NK-92 (cell line): Measurements from ENCODE around the gene SLC66A1.

ENCODE experiments used
- DNase-seq: peaks from one replicate; lab custom pipeline; 2025; ENCODE audit not compliant: unreplicated experiment; lab: John Stamatoyannopoulos, UW

SLC66A1 gene

DNA sequence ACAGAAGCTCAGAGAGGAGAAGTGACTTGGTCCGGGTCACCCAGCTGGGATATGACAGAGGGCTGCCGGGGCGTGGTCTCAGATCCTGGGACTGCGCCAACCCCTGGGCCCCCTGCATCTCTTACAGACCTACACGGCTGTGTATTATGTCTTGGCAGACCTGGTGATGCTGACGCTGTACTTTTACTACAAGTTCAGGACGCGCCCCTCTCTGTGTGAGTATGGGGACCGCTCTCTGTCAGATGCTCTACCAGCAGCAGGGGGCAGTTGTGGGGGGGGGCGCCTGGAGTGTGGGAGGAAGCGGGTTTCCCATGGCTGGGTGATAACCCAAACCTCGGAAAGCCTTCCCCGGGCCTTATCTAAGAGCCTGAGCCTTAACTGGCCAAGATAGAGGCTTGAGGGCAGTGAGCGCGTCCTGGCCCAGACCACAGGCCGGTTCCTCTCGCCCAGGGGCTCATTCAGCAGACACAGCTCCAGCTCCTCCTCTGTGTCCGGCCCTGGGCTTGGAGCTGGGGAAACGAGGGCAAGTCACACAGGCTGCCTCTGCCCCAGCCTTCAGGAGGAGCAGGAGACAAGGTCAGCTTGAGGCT, 13.3 kb downstream of the SLC66A1 start:
- no peak for DNase-seq

DNA sequence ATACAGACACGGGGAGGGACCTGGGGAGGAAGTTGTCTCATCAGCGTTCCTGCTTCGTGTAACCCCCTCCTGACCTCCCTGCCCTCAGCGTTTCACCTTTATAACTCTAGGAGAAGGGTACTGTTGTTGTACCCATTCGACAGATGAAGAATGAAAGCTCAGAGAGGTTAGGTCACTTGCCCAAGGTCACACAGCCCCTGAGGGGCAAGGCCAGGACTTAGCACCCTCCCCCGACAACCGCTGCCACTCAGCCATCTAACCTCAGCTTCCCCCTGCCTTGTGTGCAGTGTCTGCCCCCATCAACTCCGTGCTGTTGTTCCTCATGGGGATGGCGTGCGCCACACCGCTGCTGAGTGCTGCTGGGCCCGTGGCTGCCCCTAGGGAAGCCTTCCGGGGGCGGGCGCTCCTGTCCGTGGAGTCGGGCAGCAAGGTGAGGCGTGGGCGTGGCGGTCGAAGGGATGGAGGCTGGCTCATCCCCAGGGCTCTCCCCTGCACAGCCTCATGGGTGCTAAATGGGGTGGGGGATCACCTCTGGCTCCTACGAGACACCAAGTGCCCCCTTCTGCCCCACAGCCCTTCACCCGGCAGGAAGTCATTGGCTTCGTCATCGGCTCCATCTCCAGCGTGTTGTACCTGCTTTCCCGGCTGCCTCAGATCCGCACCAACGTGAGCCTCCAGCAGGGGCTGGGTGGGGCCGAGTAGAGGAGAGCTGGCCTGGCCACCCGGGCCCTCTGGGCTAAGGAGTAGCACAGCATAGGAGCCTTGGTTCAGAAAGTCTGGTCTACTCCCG, 14.0 kb downstream of the SLC66A1 start:
- no peak for DNase-seq

DNA sequence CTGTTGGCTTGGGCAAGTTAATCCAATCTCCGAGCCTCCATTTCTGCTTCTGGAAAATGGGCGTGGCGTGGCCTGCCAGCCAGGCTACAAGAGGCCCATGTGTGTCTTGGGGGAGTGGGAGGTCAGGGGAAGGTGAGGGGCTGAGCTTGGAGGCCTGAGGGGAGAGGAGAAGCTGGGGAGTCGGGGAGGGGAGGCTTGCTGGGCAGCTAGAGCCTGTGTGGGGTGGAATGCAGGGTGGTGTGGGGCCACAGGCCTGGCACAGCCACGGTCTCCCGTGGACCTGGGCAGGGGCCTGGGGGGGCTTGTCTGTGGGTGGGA, 14.6 kb downstream of the SLC66A1 start:
- DNase-seq: no peak

DNA sequence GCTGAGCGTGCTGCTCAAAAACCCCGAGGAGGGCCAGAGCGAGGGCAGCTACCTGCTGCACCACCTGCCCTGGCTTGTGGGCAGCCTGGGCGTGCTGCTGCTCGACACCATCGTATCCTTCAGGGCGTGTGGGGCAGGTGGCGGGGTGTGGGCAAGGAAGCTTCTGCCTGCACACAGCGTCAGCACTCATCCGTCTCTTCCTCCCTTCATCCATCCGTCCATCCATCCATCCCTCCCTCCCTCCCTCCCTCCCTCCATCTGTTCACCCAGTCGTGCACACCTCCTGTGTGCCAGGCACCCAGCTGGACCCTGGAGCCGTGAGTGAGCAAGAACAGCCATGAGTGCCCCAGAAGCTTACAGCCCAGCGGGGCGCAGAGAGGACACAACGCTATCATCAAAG, 15.2 kb downstream of the SLC66A1 start:
- no peak for DNase-seq

DNA sequence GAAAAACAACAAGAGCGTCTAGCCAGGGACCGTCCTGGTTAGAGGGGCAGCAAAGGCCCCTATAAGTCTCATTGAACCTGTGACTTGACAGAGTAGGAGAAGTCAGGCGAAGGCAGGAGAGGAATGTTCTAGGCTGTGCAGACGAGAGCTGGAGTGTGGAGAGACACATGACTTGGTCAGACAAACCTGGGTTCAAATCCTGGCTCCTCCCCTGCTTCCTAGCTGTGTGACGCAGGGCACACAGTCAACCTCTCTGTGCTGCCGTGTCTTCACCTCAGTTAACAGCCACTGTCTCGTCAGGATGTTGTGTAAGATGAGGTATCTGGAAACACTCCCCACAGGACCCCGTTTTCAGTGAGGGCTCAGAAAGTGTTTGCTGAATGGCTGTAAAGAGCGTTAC, 15.6 kb downstream of the SLC66A1 start:
- DNase-seq: no peak

DNA sequence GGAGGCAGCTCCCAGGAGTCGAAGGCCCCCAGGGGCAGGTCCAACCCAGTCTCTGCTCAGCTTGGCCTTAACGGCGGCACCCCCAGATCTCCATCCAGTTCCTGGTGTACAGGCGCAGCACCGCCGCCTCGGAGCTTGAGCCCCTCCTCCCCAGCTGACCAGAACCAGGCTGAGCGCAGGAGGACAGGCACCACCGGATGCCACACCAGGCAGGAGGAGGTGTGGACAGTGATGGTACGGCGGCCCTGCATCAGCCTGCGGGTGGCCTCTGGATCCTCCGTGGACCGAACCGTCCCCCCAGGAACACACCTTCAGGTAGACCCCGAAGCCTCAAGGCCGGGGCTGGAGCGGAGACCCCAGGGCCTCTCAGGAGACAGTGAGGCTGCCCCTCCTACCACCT, 16.4 kb downstream of the SLC66A1 start:
- DNase-seq: no peak

DNA sequence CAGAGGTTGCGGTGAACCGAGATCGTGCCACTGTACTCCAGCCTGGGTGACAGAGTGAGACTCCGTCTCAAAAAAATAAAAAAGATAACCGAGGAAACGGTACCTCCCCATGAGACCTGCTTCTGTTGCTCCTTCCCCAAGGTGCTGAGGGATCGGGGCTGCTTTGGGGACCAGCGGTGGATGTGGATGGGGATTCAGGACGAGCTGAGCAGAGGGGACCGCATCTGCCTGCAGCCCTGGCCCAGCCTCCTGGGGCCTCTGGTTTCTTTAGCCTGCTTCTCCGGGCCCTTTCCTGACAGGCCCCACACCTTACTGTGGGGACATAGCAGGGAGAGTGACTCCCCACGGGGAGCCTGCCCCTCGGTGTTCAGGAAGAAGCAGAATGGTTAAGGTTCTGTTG, 17.1 kb downstream of the SLC66A1 start:
- no peak for DNase-seq

DNA sequence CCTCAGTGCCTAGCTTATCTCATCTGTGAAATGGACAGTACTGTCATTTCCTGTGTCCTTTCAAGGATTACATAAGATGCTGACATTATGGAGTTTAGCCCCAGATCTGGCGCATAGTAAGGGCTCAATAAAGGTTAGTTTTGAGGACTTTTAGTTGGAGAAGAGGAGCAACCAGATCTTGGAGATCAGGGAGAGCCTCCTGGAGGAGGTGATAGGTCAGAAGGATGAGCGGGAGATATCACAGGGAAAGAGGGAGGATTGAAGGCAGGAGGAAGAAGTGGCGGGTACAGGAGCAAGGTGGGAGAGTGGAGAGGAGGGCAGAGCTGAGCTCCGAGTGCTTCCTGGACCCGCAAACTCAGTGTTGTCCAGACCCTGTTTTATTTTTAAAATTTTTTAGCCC, 17.5 kb downstream of the SLC66A1 start:
- DNase-seq: no peak

DNA sequence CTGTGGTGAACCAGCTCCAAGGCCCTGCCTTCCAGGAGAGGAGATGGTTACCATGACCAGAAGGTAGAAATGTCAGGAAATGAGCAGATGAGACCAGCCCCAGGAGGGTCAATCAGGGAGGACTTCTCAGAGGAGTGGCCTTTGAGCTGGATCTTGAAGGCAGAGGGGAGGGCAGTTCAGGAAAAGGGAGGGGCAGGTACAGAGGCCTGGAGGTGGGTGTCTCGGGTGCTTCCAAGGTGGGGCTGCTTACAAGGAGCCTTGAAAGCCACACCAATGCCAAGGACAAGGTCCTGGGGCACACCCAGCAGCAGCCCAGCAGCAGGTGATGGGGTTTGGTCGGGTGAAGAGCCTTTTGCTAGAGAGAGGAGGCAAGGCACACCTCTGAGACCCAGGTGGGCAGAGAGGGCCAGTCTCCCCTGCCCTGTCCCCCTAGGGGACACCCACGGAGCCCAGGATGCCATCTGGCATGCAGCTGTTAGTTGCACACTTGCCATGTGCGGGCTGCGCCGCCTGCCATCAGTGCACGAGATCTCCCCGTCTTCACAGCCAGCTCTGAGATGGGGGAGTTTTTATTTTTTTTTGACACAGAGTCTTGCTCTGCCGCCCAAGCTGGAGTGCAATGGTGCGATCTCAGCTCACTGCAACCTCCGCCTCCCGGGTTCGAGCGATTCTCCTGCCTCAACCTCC, 18.5 kb downstream of the SLC66A1 start:
- no peak for DNase-seq

DNA sequence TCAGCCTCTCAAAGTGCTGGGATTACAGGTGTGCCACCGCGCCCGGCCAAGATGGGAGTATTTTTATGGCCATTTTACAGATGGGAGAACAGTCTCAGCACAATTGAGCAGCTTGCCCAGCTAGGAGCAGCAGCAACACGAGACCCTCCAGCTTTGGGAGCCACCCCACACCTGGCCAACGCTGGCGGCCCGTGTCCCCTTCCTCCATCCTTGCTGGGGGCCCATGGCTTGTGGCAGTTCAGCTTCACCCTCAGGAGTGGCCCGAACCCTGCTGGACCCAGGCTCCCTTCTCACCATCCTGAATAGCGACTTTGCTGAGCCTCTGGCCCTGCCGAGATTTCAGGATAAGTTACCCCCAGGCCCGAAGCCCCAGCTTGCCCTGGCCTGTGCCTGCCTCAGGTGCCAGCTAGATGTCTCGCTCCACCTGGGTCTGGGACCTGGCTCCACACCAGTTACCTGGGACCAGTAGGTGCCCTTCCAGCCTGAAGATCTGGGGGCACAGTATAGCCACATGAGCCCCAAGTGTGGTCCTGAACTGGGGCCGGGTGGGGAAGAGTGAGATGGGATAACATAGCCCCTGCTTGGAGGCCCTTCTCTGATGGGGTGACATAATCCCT, 19.2 kb downstream of the SLC66A1 start:
- DNase-seq: no peak

DNA sequence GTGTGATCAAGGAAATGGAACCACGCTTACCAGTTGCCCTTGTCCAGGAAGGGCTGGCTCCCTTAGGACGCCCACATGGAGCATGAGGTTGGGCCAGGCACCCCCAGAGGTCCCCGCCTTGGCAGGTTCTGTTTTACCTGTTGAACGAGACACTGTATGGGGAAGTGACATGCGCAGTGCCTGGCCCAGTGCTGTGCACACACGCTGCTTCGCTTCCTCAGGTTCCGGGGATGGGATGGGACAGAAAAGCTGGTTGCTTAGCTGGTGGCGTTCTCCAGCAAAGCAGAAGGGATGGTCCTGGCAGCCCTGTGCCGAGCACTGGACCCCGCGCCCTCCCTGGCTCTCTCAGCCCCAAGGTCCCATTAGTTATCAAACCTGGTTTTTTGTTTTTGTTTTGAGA, 20.7 kb downstream of the SLC66A1 start:
- DNase-seq: no peak

DNA sequence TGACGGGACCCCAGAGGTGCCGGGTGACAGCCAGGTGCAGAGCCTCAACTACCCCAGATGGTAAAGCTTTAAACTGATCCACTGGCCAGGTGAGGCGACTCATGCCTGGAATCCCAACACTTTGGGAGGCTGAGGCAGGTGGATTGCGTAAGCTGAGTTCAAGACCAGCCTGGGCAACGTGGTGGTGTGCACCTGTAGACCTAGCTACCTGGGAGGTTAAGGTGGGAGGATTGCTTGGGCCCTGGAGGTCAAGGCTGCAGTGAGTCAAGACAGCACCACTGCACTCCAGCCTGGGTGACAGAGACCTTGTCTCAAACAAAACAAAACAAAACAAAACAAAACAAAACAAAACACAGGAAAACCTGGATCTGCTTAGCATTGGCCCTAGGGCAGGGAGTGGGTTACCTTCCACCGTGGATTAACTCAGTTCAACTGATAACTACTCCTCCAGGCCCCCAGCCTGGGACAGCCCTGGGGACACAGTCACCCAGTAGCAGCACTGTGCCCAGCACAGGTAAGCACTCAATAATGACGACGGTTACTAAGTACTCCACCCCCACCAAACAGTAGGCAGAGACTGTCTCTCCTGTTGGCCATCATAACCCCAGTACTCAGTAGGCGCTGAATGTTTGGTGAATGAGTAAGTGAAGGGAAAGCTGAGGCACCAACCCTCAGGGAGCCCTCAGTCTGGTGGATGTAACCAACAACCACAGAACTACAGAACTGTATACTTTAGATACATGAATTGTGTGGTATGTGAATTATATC, 21.6 kb downstream of the SLC66A1 start:
- DNase-seq: no peak

DNA sequence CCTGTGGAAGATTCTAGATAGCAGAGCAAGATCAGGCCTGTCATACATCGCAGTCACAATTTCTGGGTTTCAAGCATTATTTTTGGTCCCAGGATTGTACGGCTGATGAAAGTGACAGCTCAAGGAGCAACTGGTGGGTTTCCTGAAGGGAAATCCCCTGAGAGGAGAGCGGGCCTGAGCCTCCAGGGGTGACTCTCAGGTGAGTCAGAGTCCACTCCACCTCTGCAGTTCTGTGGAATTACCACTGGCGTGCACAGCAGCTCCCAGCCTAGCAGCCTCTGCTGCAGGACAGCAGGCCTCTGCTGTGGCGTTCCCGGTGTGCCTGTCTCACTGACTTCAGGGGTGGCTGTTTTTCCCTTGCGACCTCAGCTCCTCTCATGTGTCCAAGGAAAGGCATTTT, 24.4 kb downstream of the SLC66A1 start:
- DNase-seq: no peak

DNA sequence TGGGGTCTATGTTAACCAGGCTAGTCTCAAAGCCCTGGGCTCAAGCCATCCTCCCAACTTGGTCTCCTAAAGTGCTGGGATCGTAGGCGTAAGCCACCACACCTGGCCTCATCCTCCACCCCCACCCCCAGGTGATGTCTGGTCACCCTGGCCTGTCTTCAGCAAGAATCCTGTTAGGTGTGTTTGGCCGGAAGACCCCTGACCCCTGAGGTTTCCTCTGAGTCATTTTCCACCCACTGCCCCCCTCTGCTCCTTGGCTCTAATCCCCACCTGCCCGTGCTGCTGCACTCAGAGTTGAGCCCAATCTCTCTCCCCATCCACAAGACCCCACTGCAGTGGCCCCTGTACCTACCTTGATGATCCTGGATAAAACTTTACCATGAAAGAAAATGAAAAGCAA, 25.2 kb downstream of the SLC66A1 start:
- DNase-seq: no peak

DNA sequence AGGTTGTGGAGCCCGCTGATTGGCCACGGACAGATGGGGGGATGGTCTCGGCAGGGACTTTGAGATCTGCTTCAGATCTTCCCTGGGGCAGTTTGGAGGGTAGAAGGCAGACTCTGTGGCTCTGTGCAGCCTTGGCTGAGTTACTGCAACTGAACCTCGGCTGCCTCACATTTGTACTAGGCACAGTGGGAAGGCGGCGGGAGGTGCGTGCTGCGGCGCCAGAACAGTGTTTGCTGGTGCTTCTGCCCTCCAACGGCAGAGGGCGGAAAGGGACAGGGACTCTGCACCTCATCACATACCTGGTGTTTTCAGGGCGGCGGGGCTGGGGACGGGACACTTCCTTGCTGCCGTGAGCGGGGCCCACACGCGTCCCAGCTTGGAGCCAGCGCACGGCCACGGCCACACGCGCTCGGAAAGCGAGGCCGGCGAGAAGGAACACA, 26.2 kb downstream of the SLC66A1 start:
- DNase-seq: no peak

DNA sequence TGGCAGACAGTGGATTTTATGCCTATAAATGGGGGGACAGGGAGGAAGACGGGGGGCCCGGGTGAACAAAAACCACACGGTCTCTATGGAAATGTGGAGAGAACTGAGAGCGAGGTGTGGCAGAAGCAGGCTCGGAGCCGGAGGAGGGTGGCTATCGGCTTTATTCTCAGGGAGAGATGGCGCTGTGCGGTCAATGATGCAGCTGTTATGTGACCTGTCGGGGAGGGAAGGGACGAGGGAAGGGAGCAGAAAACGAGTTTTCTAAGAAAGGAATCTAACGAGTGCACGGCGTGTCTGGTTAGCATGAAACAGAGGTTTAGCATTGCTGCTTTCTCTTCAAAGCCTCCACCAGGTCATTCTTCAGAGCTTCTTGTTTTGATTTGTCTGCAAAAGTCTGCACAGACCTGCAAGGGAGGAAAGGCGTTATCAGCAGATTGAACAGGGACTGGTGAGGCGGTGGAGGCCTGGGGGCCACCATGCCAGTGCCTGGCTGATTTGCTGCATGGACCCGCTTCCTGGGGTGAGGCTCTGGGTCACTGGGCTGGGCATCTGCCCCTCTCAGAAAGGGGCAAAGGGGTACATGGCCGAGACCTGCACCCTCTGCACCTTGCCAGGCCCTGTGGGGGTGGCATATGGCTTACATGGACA, 27.2 kb downstream of the SLC66A1 start:
- no peak for DNase-seq

DNA sequence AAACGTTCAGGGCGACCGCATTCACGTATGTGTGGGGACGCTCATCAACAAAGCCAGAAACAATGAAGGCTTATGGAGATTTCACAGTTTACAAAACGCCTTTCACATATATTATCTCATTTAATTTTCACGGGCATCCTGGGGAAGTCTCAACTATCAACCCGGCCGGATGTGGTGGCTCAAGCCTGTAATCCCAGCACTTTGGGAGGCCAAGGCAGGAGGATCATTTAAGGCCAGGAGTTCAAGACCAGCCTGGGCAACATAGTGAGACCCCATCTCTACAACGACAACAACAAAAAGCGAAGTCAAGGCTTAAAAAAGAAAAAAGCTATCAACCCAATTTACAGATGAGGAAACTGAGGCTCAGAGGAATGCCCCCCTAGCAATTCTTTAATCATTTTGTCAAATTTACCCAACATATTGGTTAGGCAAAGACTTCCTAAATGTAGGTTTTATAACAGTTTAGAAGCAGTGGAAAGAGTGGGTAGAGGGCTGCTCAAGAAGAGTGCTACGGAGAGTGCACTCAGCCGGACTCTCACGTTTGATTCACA, 28.3 kb downstream of the SLC66A1 start:
- DNase-seq: no peak

DNA sequence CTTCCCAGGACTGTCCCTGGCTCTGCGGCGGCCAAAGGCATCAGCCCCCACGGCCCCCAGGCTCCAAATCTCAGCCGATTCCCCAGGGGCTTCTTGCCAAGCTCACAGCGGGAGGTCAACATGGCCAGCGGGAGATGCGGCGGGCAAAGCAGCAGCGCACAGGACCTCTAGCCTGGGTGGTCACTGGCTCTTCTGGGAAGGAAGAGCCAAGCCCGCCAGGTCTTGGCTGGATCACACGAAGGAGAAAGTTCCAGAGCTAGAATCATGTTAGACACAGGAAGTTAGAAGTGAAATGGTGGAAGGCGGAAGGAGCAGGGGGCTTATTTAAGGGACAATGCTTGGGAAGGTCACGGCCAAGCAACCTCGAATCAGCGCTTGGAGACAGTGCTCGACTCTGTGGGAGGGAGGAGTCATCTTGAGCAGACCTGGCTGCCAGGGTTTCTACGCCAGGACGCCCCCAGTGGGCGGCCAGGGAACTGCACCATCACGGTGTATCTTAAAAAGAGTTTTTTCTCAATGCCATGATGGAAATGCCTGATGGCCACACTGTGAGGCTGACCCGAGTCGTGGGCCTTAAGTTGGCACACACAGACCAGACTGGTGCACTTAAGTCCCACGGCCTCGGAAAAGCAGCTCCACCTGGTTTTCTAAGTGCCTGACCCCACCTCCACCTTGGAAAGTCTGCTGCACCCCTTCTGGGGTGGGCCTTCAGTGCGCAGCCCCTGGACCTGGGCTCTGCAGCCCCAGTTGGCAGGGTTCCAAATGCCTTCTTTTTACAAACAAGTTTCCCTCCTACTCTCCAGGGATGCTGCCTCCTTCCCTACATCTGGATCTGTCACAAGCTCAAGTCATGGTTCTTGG, 29.3 kb downstream of the SLC66A1 start:
- no peak for DNase-seq

DNA sequence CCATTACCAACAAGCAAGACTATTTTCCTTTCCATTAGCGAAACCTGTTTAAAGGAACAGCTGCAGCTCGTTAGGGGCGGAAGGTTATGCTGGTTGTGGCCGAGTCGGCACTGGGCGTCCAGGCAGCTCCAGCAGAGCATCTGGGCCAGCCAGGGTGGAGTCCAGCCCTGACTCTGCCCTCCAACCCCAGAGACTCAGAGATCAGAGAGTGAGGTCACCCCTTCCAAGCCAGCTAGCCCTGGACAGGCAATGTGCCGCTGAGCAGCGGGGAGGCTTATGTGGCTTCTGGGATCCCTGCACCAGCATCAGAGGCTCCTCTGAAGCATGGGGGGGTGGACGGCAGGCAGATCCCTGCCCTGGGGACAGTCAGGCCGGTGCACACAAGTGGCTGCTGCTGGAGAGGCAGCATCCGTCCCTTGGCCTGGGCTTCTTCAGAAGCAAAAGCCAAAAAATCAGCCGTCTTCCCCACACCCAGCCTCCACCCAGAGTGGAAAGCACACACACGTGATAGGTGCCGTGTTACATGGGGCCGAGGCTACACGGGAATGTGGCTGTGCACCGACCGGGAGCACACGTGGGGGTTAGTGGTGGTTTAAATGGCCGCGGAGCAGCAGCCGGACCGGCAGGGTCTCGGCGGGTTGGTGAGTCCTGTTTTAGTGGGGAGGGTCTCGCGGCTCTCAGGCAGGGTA, 30.1 kb downstream of the SLC66A1 start:
- no peak for DNase-seq
